Measurements from ENCODE around the gene SCYL2. TPM values are rescaled to one million over a fixed set of nuclear protein-coding genes. Genes with fewer than 3 reads are reported as not detected.
A peak's percentile ranks its signal among the peaks of the same experiment; 100 is the strongest.

The SCYL2 gene
- polyA plus RNA-seq, 1 donor (not counting 4 experiments of a cell fraction or from before 2014, with no cell fraction given) = 31.5 TPM

- no peak for DNase-seq (ENCODE audit: low read depth, low spot score)
- no peak for FAIRE-seq
- H3K27ac ChIP-seq (ENCODE audit: control insufficient read depth, insufficient read depth, low read length) = no peak overlapping the region
- dilution Hi-C loops (cut with MboI; ENCODE audit: extremely low pct_ligation_motif_present, low sequenced_read_pairs) = no loop called here
- H3K4me3 ChIP-seq (ENCODE audit: control insufficient read depth in 2 of 3, extremely low read depth in 1 of 3, insufficient read depth in 2 of 3, low read depth in 1 of 3, low read length in 3 of 3) = no peak overlapping the region
- no peaks in the 10 kb centered on the region for H4K20me1 ChIP-seq (ENCODE audit: control insufficient read depth, extremely low read depth, insufficient read depth, low read length)
- no peak overlapping the region for H3K9ac ChIP-seq (ENCODE audit: control insufficient read depth, extremely low read depth, insufficient read depth, low read length)
- no peaks in the 10 kb centered on the region for H3K27me3 ChIP-seq (ENCODE audit: control insufficient read depth, extremely low read depth, insufficient read depth, low read length)
- no peaks in the 10 kb centered on the region for H3K9me1 ChIP-seq (ENCODE audit: control insufficient read depth, extremely low read depth, insufficient read depth, low read length)
- H3K9me3 ChIP-seq (ENCODE audit: control insufficient read depth, low read depth, low read length) = no peaks in the 10 kb centered on the region
- H3K4me2 ChIP-seq (ENCODE audit: control insufficient read depth, extremely low read depth, insufficient read depth, low read depth, low read length) = no peak overlapping the region
- H3K4me1 ChIP-seq (ENCODE audit: control insufficient read depth, extremely low read depth, insufficient read depth, low read length) = peaks cover 9% of the 10 kb centered on the region
- TF ChIP-seq CTCF (optimal IDR thresholded peaks at IDR 0.05 in 1 of 3, IDR thresholded peaks at IDR 0.05 in 1 of 3, conservative IDR thresholded peaks at IDR 0.05 in 1 of 3; ENCODE audit: extremely low read depth in 1 of 3, insufficient read depth in 2 of 3, low read length in 3 of 3) (peak in 2 of 3 experiments; percentile 40 to 64), EZH2 (IDR thresholded peaks at IDR 0.05; ENCODE audit: low read length) (no peak)
- H3K79me2 ChIP-seq (ENCODE audit: control insufficient read depth, insufficient read depth, low read length) = no peaks in the 10 kb centered on the region
- no peaks in the 10 kb centered on the region for H3K36me3 ChIP-seq (ENCODE audit: control insufficient read depth in 2 of 2, extremely low read depth in 1 of 2, insufficient read depth in 2 of 2, low read length in 2 of 2)
- H2AFZ ChIP-seq (ENCODE audit: control insufficient read depth, low read length) = no peak overlapping the region
Observed at GRCh38 chr12:100234591-100235304, 32.2 kb upstream of the SCYL2 start.

GRCh38 chr12:100238801-100239200 lies 28.2 kb upstream of the SCYL2 start:
- no peak for FAIRE-seq

More at GRCh38 chr12:100238801-100239200, 28.2 kb upstream of the SCYL2 start:
- Histone ChIP-seq H3K4me2 (ENCODE audit: control insufficient read depth, extremely low read depth, insufficient read depth, low read depth, low read length) (no peak overlapping the region), H2AFZ (ENCODE audit: control insufficient read depth, low read length) (no peak overlapping the region), H3K9me1 (ENCODE audit: control insufficient read depth, extremely low read depth, insufficient read depth, low read length) (no peaks in the 10 kb centered on the region), H3K79me2 (ENCODE audit: control insufficient read depth, insufficient read depth, low read length) (no peaks in the 10 kb centered on the region), H4K20me1 (ENCODE audit: control insufficient read depth, extremely low read depth, insufficient read depth, low read length) (no peaks in the 10 kb centered on the region), H3K27ac (ENCODE audit: control insufficient read depth, insufficient read depth, low read length) (no peak overlapping the region), H3K4me3 (ENCODE audit: control insufficient read depth in 2 of 3, extremely low read depth in 1 of 3, insufficient read depth in 2 of 3, low read depth in 1 of 3, low read length in 3 of 3) (no peak overlapping the region), H3K27me3 (ENCODE audit: control insufficient read depth, extremely low read depth, insufficient read depth, low read length) (no peaks in the 10 kb centered on the region), H3K36me3 (ENCODE audit: control insufficient read depth in 2 of 2, extremely low read depth in 1 of 2, insufficient read depth in 2 of 2, low read length in 2 of 2) (no peaks in the 10 kb centered on the region), H3K9me3 (ENCODE audit: control insufficient read depth, low read depth, low read length) (no peaks in the 10 kb centered on the region), H3K4me1 (ENCODE audit: control insufficient read depth, extremely low read depth, insufficient read depth, low read length) (peaks cover 3% of the 10 kb centered on the region), H3K9ac (ENCODE audit: control insufficient read depth, extremely low read depth, insufficient read depth, low read length) (no peak overlapping the region)
- DNase-seq (ENCODE audit: low read depth, low spot score) = no peak
- dilution Hi-C loops (cut with MboI; ENCODE audit: extremely low pct_ligation_motif_present, low sequenced_read_pairs) = no loop called here
- TF ChIP-seq CTCF (optimal IDR thresholded peaks at IDR 0.05 in 1 of 3, IDR thresholded peaks at IDR 0.05 in 1 of 3, conservative IDR thresholded peaks at IDR 0.05 in 1 of 3; ENCODE audit: extremely low read depth in 1 of 3, insufficient read depth in 2 of 3, low read length in 3 of 3) (no peak), EZH2 (IDR thresholded peaks at IDR 0.05; ENCODE audit: low read length) (no peak)
